ENCODE results near the gene TBC1D1.

The TBC1D1 gene

DNA sequence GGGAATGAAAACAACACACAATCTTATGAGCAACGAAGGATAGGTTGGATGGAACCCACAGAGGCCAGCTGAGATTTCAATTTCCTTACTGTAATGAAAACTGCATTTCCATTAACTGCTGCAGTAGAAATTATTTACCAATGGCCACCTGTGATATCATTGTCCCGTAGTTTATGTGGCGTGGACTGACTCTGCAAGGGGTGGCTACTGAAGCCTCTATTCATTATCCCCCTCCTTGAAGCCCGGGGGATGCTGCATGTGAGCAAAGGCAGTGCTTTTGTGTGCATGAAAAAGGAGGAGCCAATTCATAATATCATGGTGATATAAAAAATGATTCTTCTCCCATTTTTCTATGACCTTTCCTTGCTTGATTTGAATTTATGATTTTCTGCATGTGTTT, 277.1 kb downstream of the TBC1D1 start:
- Histone ChIP-seq H4K91ac (ENCODE audit: low read length) (no peak overlapping the region), H3K4me2 (ENCODE audit: low read length, poor library complexity, severe bottlenecking) (no peak overlapping the region), H2BK120ac (ENCODE audit: low read depth, low read length) (no peak overlapping the region), H3K4me3 (ENCODE audit: insufficient read depth in 1 of 2, low read depth in 1 of 2, low read length in 2 of 2) (no peak overlapping the region), H3K9ac (ENCODE audit: low read length) (no peak overlapping the region), H2AFZ (ENCODE audit: low read depth, low read length) (no peak overlapping the region), H2BK5ac (ENCODE audit: low read depth, low read length, poor library complexity, severe bottlenecking) (no peak overlapping the region), H3K18ac (ENCODE audit: low read depth in 1 of 2, low read length in 2 of 2) (no peak overlapping the region), H3K79me1 (replicated peaks; ENCODE audit: low read length, poor library complexity, severe bottlenecking) (no peaks in the 10 kb centered on the region), H3K27ac (ENCODE audit: low read length, poor library complexity, severe bottlenecking) (no peak overlapping the region), H3K14ac (ENCODE audit: low read length in 2 of 2) (no peak overlapping the region), H3K4me1 (ENCODE audit: control insufficient read depth, insufficient read depth, low read depth, low read length) (peaks cover 2% of the 10 kb centered on the region), H3K4ac (ENCODE audit: low read depth in 1 of 2, low read length in 2 of 2) (no peak overlapping the region), H2BK12ac (ENCODE audit: low read length in 2 of 2) (no peak overlapping the region), H2BK15ac (ENCODE audit: low read depth, poor library complexity, severe bottlenecking) (no peak overlapping the region), H3K27me3 (ENCODE audit: control insufficient read depth in 1 of 2, insufficient read depth in 1 of 2, low read length in 2 of 2) (no peaks in the 10 kb centered on the region), H3K23ac (ENCODE audit: low read length in 2 of 2) (no peak overlapping the region), H3K36me3 (ENCODE audit: control insufficient read depth in 1 of 2, insufficient read depth in 2 of 2, low read depth in 1 of 2, low read length in 2 of 2) (no peaks in the 10 kb centered on the region), H3K9me3 (ENCODE audit: control insufficient read depth, low read length) (peaks cover 8% of the 10 kb centered on the region), H2AK5ac (ENCODE audit: low read length, severe bottlenecking) (no peak overlapping the region), H4K8ac (ENCODE audit: low read length) (no peak overlapping the region)
- 93% methylated on average over 3 of the region's 4 CpGs for WGBS
- no peak for DNase-seq

DNA sequence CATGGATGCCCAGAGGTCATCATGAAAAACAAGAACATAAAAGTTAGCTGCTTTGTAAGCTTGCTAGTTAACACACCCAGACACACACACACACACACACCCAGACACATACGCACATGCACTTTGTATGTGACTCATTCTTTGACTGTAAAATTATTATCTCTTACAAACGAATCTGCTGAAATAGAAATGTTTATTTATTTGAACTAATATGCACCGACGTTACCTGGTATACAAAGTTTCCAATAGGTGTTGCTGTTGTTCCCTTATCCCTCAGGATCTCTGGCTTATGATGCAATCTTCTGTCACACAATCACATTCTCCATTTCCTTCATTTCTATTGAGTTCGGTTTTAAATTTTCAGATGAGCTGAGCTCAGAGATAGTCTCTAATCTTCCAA, 278.6 kb downstream of the TBC1D1 start:
- Histone ChIP-seq H2BK15ac (ENCODE audit: low read depth, poor library complexity, severe bottlenecking) (no peak overlapping the region), H3K9me3 (ENCODE audit: control insufficient read depth, low read length) (peaks cover 4% of the 10 kb centered on the region), H2BK120ac (ENCODE audit: low read depth, low read length) (no peak overlapping the region), H3K14ac (ENCODE audit: low read length in 2 of 2) (no peak overlapping the region), H2BK5ac (ENCODE audit: low read depth, low read length, poor library complexity, severe bottlenecking) (no peak overlapping the region), H2BK12ac (ENCODE audit: low read length in 2 of 2) (no peak overlapping the region), H3K79me1 (replicated peaks; ENCODE audit: low read length, poor library complexity, severe bottlenecking) (no peaks in the 10 kb centered on the region), H3K27me3 (ENCODE audit: control insufficient read depth in 1 of 2, insufficient read depth in 1 of 2, low read length in 2 of 2) (no peaks in the 10 kb centered on the region), H3K4me2 (ENCODE audit: low read length, poor library complexity, severe bottlenecking) (no peak overlapping the region), H3K9ac (ENCODE audit: low read length) (no peak overlapping the region), H3K4me3 (ENCODE audit: insufficient read depth in 1 of 2, low read depth in 1 of 2, low read length in 2 of 2) (no peak overlapping the region), H2AFZ (ENCODE audit: low read depth, low read length) (no peak overlapping the region), H3K23ac (ENCODE audit: low read length in 2 of 2) (no peak overlapping the region), H3K27ac (ENCODE audit: low read length, poor library complexity, severe bottlenecking) (no peak overlapping the region), H4K91ac (ENCODE audit: low read length) (no peak overlapping the region), H2AK5ac (ENCODE audit: low read length, severe bottlenecking) (no peak overlapping the region), H3K36me3 (ENCODE audit: control insufficient read depth in 1 of 2, insufficient read depth in 2 of 2, low read depth in 1 of 2, low read length in 2 of 2) (no peaks in the 10 kb centered on the region), H4K8ac (ENCODE audit: low read length) (no peak overlapping the region), H3K4me1 (ENCODE audit: control insufficient read depth, insufficient read depth, low read depth, low read length) (no peaks in the 10 kb centered on the region), H3K18ac (ENCODE audit: low read depth in 1 of 2, low read length in 2 of 2) (no peak overlapping the region), H3K4ac (ENCODE audit: low read depth in 1 of 2, low read length in 2 of 2) (peak overlapping the region in 1 of 2 experiments; percentile 6)
- peak; percentile 38 for DNase-seq
- WGBS = 91% methylated on average over 3 of the region's 5 CpGs

DNA sequence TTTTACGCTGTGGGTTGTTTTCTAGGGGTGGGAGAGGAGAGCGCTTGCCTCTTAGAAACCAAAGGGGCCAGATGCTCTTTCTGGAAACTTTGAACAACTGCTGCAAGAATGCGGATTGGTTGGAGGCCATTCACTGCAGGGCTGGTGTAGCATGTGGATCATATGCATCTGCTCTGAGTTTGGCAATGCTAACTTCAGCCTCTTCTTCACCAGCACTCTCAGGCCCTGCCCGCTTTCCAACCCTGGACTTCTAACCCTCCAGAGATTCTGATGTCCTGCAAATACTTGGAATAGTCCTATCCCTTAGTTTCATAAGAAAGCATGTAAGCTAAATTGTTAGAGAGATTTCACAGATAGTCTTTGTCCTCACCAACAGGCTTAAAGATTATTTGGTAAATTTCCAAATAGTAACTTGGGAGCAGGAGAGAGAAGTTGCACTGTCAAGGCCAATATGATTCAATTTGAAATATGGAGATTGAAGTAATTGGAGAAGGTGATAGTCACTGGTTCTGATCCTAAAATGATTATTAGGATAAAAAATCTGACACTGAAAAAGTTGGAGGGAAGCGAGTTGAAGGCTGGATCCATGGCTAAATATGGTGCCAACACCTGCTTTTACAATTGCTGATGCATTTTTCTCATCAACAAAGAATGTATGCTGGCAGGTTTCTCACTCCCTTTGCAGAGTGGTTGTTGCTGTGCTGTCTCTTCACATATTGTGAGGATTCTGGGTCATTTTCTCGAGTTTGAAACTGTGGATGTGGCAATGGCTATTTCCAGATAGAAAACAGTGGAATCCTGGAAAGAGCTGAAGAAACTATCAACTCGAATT, 279.7 kb downstream of the TBC1D1 start:
- Histone ChIP-seq H2AK5ac (ENCODE audit: low read length, severe bottlenecking) (no peak overlapping the region), H4K8ac (ENCODE audit: low read length) (no peak overlapping the region), H3K23ac (ENCODE audit: low read length in 2 of 2) (no peak overlapping the region), H3K9ac (ENCODE audit: low read length) (no peak overlapping the region), H3K4me2 (ENCODE audit: low read length, poor library complexity, severe bottlenecking) (no peak overlapping the region), H4K91ac (ENCODE audit: low read length) (no peak overlapping the region), H2BK12ac (ENCODE audit: low read length in 2 of 2) (no peak overlapping the region), H2BK15ac (ENCODE audit: low read depth, poor library complexity, severe bottlenecking) (no peak overlapping the region), H2AFZ (ENCODE audit: low read depth, low read length) (no peak overlapping the region), H3K4ac (ENCODE audit: low read depth in 1 of 2, low read length in 2 of 2) (no peak overlapping the region), H2BK5ac (ENCODE audit: low read depth, low read length, poor library complexity, severe bottlenecking) (no peak overlapping the region), H3K36me3 (ENCODE audit: control insufficient read depth in 1 of 2, insufficient read depth in 2 of 2, low read depth in 1 of 2, low read length in 2 of 2) (no peaks in the 10 kb centered on the region), H3K27me3 (ENCODE audit: control insufficient read depth in 1 of 2, insufficient read depth in 1 of 2, low read length in 2 of 2) (no peaks in the 10 kb centered on the region), H3K9me3 (ENCODE audit: control insufficient read depth, low read length) (no peaks in the 10 kb centered on the region), H3K18ac (ENCODE audit: low read depth in 1 of 2, low read length in 2 of 2) (peak overlapping the region in 1 of 2 experiments; percentile 22), H3K27ac (ENCODE audit: low read length, poor library complexity, severe bottlenecking) (no peak overlapping the region), H3K79me1 (replicated peaks; ENCODE audit: low read length, poor library complexity, severe bottlenecking) (no peaks in the 10 kb centered on the region), H2BK120ac (ENCODE audit: low read depth, low read length) (no peak overlapping the region), H3K14ac (ENCODE audit: low read length in 2 of 2) (no peak overlapping the region), H3K4me3 (ENCODE audit: insufficient read depth in 1 of 2, low read depth in 1 of 2, low read length in 2 of 2) (no peak overlapping the region), H3K4me1 (ENCODE audit: control insufficient read depth, insufficient read depth, low read depth, low read length) (no peaks in the 10 kb centered on the region)
- WGBS = 94% methylated on average over 6 of the region's 7 CpGs
- no peak for DNase-seq

DNA sequence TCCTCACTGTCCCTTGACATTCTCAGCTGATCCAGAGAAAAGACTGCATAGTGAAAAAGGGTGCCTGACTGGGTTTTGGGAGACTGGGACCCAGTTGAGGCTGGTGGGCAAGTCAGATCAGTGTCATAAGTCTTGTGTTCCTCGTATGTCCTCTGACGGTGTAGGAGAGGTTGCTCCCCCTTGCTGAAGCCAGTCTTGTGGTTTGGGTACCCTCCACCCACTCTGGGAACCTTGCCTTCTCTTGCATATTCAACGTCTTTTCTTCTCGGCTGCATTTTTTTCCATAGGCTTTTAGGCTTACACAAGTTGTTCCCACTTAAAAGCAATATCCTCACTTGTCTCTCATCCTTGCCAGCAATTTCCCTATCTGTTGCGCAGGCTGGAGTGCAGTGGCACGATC, 281.2 kb downstream of the TBC1D1 start:
- Histone ChIP-seq H3K9ac (ENCODE audit: low read length) (no peak overlapping the region), H3K27me3 (ENCODE audit: control insufficient read depth in 1 of 2, insufficient read depth in 1 of 2, low read length in 2 of 2) (no peaks in the 10 kb centered on the region), H2BK5ac (ENCODE audit: low read depth, low read length, poor library complexity, severe bottlenecking) (no peak overlapping the region), H3K23ac (ENCODE audit: low read length in 2 of 2) (no peak overlapping the region), H3K4me2 (ENCODE audit: low read length, poor library complexity, severe bottlenecking) (no peak overlapping the region), H3K36me3 (ENCODE audit: control insufficient read depth in 1 of 2, insufficient read depth in 2 of 2, low read depth in 1 of 2, low read length in 2 of 2) (no peaks in the 10 kb centered on the region), H3K9me3 (ENCODE audit: control insufficient read depth, low read length) (no peaks in the 10 kb centered on the region), H3K79me1 (replicated peaks; ENCODE audit: low read length, poor library complexity, severe bottlenecking) (no peaks in the 10 kb centered on the region), H3K27ac (ENCODE audit: low read length, poor library complexity, severe bottlenecking) (no peak overlapping the region), H2AFZ (ENCODE audit: low read depth, low read length) (no peak overlapping the region), H4K91ac (ENCODE audit: low read length) (no peak overlapping the region), H3K4me3 (ENCODE audit: insufficient read depth in 1 of 2, low read depth in 1 of 2, low read length in 2 of 2) (no peak overlapping the region), H3K4ac (ENCODE audit: low read depth in 1 of 2, low read length in 2 of 2) (no peak overlapping the region), H2AK5ac (ENCODE audit: low read length, severe bottlenecking) (no peak overlapping the region), H2BK120ac (ENCODE audit: low read depth, low read length) (no peak overlapping the region), H2BK12ac (ENCODE audit: low read length in 2 of 2) (no peak overlapping the region), H4K8ac (ENCODE audit: low read length) (no peak overlapping the region), H3K14ac (ENCODE audit: low read length in 2 of 2) (no peak overlapping the region), H3K4me1 (ENCODE audit: control insufficient read depth, insufficient read depth, low read depth, low read length) (no peaks in the 10 kb centered on the region), H3K18ac (ENCODE audit: low read depth in 1 of 2, low read length in 2 of 2) (no peak overlapping the region), H2BK15ac (ENCODE audit: low read depth, poor library complexity, severe bottlenecking) (no peak overlapping the region)
- 88% methylated on average over 6 of the region's 6 CpGs for WGBS
- DNase-seq = no peak

All from mesenchymal stem cell (in vitro differentiated cells and primary cell).